COLO829 (cell line): ENCODE results near the gene RASSF8.

Experiments used
- DNase-seq: peaks from one replicate; pipeline ENCODE4 v3.0.0; 2012; ENCODE audit warnings: low spot score

Gene RASSF8

DNA sequence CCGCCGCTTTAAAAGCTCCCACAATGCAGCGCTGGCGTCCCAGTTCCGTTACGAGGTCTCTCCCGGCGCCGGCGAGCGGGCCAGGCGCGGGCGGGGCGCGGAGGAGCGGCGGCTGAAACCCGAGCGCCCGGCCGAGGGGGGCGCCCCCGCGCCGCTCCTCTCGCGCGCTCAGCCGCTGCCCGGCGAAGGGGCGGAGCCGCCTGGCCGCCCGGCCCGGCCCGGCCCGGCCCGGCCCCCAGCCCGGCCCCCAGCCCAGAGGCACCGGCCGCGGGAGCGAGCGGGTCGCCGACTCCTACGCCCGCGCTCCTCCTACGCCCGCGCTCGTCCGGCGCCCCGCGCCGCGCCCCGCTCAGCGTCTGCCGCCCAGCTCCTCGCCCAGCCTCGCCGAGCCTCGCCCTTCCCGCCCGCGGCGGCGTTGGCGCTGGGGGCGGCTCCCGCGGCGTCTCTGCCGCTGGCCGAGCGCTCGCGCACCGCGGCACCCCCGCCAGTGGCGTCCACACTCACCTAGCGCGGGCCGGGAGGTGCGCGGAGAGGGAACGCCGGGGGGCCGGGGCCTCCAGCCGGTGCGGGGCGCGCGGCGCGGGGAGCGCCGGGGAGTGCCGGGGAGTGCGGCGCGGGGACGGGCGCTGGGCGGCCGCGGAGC, at the start of gene RASSF8:
TSS of gene RASSF8 (plus strand) at position 255 of the 643 bp plus-strand sequence. CDS start 96,662 bp downstream, outside the sequence.
- peak; percentile 14 for DNase-seq

DNA sequence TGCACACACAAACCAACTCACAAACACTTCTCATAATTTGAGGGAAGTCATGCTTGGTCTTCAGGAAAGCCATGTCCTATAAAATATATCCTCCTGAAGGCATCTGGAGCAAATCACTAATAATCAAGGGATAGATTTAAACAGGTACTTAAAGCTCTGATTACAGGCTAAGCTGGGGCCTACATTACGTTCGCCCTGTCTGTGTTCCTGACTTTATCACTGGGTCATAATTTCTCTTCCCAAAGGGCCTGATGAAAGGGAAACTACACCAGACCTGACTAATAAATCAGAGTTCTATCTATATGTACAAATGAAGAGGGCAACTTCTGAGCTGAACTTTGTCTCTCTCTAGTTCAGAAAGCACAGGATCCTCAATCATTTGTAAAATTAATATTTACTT, 43.9 kb upstream of the RASSF8 start:
- DNase-seq: no peak

- peak; percentile 31 for DNase-seq
Measured at GRCh38 chr12:25924491-25925001, 33.9 kb upstream of the RASSF8 start.

DNA sequence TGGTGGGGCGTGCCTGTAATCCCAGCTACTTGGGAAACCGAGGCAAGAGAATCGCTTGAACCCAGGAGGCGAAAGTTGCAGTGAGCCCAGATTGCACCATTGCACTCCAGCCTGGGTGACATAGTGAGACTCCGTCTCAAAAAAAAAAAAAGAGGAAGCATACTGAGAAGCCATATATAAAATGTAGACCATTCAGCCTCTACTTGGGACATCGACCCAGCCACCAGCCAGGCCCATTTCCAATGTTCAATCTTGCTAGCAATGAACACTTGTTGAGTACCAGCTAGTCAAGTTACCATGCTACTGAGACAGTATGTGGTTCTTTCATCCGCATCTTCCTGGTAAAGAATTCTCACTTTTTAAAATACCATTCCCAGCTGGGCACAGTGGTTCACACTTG, 33.4 kb upstream of the RASSF8 start:
- no peak for DNase-seq

DNA sequence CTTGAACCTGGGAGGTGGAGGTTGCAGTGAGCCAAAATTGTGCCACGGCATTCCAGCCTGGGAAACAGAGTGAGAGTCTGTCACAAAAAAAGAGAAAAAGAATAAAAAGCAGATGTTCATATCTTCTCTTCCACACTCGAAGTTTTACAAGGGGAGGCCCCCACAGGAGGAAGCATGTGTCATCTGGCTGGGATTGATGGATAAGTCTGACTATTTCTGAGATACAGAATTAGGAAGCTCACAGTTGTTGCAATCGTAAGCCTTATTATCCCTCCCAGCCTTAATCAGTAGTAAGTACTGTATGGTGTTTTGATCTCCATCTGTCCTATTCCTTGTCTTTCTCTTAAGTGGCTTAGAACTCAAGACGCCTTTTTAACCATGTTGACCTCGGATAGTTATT, 31.9 kb upstream of the RASSF8 start:
- no peak for DNase-seq

DNA sequence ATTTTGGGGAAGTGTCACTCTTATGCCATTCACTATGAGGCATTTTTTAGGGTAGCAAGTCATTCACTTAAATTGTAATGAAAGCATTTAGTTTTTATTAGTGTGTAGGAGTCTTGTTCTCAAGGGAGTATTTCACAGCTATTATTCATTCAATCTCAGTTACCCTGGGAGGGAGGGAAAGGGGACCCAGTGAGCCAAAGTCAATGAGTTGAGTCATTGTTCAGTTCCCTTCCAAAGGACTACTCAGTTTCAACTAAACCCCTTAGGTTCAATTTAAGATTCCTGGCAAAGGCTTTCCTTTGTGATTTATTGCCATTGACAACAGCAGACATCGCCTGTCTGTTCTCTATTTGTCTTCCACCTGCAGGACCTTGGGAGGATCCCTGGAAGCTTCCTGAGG, 29.3 kb upstream of the RASSF8 start:
- DNase-seq: peak; percentile 87

DNA sequence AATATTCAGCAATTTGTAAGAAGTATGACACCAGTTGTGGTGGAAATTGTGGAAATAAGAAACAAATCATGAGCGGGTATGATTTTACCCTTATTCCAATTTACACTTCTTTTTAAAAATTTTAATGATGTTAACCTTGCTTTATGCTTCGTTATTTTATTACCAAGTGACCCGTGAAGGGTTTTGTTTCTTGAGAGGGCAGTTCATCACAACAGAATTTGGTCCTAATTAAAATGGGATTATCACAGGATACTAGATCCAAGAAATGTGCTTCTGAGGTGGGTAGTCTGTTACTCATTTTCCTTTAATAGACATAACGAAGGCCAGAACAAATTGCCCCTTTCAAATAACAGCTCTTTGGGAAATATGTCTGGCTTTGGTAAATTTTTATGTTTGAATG, 25.5 kb upstream of the RASSF8 start:
- DNase-seq: no peak

GRCh38 chr12:25934456-25934855, 24.0 kb upstream of the RASSF8 start:
- DNase-seq: no peak

DNA sequence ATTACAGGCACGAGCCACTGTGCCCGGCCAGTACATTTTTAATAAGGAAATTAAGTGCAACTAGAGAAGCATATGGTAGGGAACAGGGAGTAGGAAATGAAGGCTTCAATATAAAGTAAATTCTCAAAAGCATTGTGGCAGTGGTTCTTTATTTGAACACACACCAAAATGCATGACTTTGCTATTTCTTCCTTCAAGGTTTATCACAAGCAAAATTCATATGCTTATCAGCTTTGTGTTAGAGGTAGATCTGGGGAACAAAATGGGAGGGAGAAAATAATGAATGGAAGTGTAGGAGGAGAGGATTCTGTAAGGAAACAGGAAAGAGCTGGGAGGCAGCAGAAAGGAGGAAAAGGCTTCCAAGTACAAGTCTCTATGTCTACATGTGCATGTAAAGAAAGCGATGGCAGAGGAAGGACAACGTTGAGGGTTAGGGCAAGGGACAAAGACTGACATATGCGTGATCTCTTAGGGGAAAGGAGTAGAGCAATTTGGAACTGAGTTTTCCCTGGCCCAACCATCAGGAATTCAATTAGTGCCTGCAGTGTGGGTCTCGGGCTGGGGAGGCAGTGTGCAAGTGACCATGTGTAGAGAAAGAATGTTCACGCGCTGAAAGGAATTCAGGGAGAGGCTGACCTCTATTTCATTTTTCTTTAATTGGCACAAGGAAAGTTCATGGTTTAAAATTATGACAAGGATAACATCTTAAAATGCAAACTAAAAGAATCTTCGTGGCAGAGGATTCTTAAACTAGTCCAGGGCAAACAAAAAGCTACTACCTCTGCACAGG, 22.9 kb upstream of the RASSF8 start:
- no peak for DNase-seq

- DNase-seq: no peak
Measured at GRCh38 chr12:25937096-25937495, 21.4 kb upstream of the RASSF8 start.

GRCh38 chr12:25938581-25938980, 19.9 kb upstream of the RASSF8 start:
- no peak for DNase-seq

GRCh38 chr12:25939606-25940005, 18.9 kb upstream of the RASSF8 start:
- no peak for DNase-seq

GRCh38 chr12:25940886-25941285, 17.6 kb upstream of the RASSF8 start:
- DNase-seq: no peak

GRCh38 chr12:25942709-25943108, 15.8 kb upstream of the RASSF8 start:
- no peak for DNase-seq

DNA sequence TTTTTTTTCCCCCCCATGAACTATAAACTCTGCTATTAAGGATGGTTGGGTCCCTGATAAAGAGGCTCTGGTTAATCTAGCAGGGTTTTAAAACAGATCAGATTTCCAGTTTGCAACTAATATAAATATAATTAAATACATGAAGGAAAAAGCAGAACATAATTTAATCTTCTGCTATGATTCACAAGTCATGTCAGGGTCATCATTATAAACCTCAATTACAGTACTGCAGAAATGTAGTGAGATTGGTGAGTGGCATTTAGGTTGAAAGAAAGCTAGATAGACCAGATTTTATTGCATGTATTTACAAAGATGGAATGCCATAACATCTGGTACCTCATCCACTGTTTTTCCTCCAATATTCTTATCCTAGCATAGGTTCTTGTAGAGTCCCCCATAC, 14.5 kb upstream of the RASSF8 start:
- DNase-seq: no peak

- DNase-seq: no peak
Measured at GRCh38 chr12:25949343-25949742, 9.1 kb upstream of the RASSF8 start.

- DNase-seq: no peak
Measured at GRCh38 chr12:25950329-25951115, 8.0 kb upstream of the RASSF8 start.

DNA sequence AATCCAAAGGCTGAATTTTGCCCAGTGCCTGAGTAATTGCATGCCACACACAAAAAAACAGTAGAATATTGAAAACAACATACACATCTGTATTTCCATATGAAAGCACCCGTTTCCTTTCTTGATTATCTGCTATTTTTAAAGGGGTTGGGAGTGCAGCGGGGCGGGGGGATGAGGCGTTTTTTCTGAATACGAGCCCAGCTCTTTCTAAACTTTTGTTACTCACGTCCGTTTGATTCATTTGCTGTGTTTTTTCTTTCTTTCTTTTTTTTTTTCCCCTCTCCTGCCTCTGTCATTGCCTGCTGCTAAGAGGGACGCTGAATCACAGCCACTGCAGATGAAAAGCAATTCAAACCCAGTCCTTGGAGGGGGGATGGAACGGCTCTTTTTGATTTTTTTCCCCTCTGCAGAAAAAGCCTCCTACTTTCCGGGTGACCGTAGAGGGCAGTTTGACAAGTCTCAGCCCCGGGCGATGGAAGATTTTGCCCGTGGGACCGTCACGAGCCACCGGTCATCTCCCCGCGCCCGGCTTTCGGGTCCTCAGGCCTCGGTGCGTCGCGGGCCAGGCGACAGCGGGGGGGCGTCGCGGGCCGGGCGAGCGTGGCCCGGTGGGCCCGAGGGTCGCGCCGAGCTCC, 572 bp upstream of the RASSF8 start:
- peak; percentile 24 for DNase-seq

DNA sequence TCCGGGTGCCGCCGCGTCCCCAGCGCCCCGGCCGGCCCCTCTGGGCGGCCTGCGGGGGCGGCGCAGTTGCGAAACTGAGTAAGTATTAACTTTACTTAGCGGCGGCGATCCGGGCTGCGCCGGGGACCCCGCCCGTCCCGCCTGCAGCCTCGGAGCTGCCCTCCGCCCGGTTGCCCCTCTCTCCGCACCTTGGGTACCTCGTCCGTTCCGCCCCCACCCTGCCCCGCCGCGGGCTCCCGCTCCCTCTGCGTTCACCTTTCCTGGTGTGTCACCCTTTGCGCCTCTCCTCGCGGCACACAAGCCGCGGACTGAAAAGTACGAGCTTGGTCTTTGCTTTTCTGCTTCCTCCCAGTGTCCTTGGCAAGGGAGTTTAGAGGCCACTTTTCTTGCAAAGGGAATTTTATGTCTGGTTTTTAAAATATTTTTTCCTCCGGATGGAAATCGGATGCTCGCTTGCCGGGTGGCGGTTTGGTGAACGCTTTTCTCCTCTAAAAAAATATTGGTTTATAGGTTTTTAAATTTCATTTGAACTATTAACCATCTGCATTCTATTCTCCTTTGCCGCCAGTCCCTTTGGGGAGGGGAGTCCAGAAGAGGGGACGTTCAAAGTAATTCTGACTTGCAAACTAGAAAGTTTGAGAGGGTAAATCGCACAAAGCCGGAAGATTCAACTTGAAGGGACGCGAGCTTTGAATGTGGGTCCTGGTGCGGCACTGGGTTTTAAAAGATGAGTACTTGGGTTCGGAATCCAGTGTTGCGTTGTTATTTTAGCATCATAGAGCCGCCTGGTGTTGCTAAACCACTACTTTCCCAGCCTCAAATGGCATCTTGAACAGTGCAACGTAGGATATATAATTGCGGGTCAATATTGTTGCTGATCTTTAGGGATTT, 834 bp downstream of the RASSF8 start:
- DNase-seq: no peak

- peak; percentile 25 for DNase-seq
Measured at GRCh38 chr12:25960143-25960542, 1.7 kb downstream of the RASSF8 start.

- no peak for DNase-seq
Measured at GRCh38 chr12:25960961-25961360, 2.5 kb downstream of the RASSF8 start.
